GM20431 (cell line): Measurements from ENCODE around the gene GH1.

Source experiments
- in situ Hi-C: fragments of 300-500 bp; cut with MseI, MboI; formaldehyde crosslinking; loops from one replicate; pipeline ENCODE4 v1.15.0; 2020; ENCODE audit warnings: low sequenced_read_pairs; ENCODE audit not compliant: unreplicated experiment

GH1 gene

DNA sequence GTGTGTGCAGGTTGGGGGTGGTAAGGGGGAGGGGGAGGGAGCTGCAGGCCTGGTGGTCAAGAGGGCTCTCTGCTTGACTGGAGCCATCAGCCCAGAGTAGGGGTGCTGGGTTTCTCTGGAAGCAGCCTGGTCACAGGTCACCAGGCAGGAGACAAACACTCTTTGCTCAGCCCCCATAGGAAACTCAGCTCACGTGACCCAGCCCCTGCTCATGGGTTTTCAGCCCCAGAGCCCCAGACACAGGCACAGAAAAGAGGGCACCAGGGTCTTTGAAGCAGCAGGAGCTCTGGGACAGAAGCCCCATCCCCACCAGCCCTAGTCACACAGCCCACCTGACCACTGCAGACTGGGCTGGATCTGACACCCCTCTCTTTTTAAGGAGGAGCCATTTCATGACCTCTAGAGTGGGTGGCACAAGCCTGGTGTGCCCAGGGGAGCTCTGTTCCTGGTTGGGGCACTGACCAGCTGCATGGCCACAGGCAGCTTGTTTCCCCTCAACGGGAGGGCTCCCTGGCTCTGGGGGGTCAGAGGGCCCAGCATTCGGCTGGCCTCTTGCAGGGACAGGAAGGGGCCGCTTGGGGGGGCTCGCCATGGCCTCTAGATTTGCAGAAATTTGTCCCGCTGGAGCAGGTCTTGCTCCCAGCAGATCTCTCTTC lies 27.3 kb upstream of the GH1 start:
- in situ Hi-C loops = no loop called here

DNA sequence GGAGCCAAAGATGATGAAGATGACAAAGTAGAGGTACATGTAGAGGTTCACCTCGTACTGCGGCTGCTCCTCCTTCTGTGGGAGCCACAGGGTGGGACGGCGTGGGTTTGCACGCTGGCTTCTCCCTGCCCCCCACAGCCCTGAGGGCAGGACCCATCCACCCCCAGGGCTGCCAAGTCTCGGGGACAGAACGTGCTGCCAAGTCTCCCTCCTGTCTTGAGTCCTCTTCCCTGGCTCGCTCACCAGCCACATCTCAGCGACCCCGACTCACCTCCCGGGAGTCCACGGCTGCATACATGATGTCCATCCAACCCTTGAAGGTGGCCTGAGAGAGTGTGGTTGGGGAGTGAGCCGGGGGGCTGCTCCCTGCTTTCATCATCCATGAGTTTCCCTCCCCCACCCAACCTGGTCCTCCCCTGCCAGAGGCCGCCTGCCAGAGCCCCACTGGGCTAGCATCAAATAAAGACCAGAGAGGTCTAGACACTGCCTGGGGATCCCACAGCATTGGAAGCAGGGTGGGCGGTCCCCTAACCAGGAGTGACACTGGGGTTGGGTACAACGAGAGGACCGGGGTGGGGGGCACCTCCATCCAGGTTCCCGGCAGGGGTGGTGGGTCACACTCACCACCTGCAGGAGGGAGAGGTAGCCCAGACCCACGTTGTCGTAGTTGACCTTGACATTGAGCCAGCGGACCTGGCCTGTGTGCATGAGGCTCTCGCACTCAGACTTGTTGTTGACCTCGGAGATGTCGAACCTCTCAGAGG lies 26.3 kb upstream of the GH1 start:
- in situ Hi-C loops = no loop called here

DNA sequence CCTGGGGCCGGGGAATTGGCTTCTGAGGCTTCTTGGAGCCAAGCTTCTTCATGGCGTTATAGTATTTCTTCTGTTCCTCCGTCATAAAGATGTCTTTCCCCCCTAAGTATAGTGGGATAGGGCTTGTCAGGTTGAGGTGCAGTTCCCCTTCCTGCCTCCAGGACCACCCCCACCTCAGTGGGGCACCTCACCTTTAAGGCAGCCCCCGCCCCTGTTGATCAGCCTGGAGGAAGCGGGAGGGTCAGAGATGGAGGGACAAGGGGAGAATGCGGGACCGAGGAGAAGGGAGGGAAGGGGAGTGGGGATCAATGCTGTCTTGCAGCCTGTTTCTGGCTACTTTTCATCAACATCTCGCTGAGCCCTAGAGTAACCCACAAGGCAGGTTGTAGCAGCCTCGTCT lies 25.1 kb upstream of the GH1 start:
- in situ Hi-C loops = no loop called here

DNA sequence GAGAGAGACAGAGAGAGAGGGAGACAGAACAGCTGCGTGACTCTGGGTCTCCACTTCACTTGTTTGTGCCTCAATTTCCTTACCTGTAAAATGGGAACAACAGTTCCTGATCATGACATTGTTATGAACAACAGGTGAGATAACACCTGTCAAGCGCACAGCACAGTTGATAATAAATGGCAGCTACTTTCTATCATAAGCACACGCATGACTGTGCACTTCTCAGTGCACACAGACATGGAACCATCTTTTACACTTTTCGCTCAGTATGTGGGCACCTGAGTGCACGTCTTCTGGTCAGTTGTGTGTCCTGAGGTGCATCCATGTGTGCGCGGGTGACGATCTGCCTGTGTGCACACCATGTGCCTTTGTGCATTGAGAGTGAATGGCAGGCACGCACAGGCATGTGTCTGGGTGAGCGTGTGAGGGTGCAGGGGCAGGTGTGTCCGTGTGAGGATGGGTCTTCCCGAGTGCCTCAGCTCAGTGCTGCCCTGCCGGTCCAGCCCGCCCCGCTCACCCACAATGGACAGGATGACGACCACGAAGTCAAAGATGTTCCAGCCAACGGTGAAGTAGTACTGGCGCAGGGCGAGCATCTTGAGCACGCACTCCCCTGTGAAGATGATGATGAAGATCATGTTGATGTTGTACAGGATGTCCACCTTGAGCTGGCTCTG lies 23.8 kb upstream of the GH1 start:
- in situ Hi-C loops = no loop called here

DNA sequence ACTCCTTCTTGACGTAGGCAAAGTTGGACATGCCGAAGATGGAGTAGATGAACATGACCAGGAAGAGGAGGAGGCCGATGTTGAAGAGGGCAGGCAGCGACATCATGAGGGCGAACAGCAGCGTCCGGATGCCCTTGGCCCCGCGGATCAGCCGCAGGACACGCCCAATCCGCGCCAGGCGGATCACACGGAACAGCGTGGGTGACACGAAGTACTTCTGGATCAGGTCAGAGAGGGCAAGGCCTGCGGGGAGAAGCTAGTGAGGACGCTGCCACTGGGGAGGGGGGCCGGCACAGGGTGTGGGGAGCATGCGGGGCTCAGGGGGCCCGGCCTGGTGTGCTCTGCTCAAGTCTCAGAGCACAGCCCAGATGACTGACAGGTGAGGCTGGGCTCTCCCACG lies 23.1 kb upstream of the GH1 start:
- in situ Hi-C loops = no loop called here

- in situ Hi-C loops = no loop called here
These were observed 22.5 kb upstream of the GH1 start for GRCh38 chr17:63941162-63941561.

DNA sequence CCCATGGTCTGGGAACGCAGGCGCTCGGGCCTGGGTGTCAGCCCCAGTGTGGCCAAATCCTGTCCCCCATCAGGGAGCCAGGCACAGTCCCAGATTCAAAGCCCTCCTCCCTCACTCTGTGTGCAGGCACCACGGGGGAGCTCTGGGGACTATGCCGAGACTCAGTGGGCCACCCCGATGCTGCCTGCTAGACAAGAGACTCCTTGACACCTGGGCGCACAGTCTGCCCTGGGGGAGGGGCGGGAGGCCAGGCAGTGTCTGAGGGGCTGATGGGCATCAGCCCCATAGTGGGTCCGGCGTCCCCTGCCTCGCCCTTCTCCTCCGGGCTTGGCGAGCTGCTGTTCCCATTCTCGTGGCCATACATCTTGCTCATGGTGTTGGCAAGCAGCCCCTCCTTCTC lies 21.9 kb upstream of the GH1 start:
- in situ Hi-C loops = no loop called here

DNA sequence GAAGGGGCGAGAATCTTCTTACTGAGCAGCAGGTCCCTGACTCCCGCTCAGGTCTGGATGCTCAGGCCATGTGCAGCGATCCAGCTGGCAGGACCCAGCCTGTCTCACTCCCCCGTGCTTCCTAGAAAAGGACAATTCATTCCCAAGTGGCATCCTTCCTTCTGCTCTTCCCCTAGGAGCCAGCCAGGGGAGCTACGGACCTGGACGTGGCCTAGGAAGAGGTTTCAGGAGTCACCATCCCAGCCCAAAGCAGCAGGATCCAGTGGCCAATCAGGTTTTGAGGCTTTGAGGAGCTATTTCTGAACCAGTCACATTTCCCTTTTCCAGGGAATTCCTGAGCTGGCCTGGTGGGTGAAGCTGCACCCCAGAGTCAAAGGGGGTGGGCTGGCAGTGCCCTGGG lies 21.2 kb upstream of the GH1 start:
- in situ Hi-C loops = no loop called here

DNA sequence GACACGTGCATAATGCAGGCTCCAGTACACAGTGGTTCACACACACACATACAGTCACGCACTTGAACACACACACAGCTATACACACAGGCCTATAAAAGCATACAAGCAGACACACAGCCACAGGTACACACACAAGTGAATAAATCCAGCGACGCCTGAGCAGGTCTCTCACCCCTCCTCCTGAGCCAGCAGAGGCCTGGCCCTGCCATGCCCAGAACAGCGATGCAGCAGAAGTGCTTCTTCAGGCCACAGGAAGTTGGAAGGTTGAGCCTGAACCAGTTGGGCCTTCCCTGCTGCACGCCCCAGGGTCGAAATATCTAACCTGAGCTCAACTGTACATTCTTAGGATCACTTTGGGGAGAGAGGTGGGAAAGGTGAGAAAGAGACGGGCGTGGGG lies 20.8 kb upstream of the GH1 start:
- in situ Hi-C loops = no loop called here

GRCh38 chr17:63937920-63938319 lies 19.3 kb upstream of the GH1 start:
- in situ Hi-C loops = no loop called here

- in situ Hi-C loops = no loop called here
These were observed 18.7 kb upstream of the GH1 start for GRCh38 chr17:63937319-63937718.

GRCh38 chr17:63934183-63935112 lies 15.8 kb upstream of the GH1 start:
- in situ Hi-C loops = no loop called here

- in situ Hi-C loops = no loop called here
These were observed 15.0 kb upstream of the GH1 start for GRCh38 chr17:63933598-63933997.

- in situ Hi-C loops = no loop called here
These were observed 14.1 kb upstream of the GH1 start for GRCh38 chr17:63932721-63933120.

GRCh38 chr17:63931981-63932561 lies 13.4 kb upstream of the GH1 start, which contains the start of gene CD79B:
Gene CD79B, minus strand, starts transcription at chr17:63932331. Its CDS starts 70 bp downstream, at chr17:63932261.
- in situ Hi-C loops = no loop called here

GRCh38 chr17:63930951-63931575 lies 12.4 kb upstream of the GH1 start:
- in situ Hi-C loops = no loop called here

- in situ Hi-C loops = no loop called here
These were observed 11.5 kb upstream of the GH1 start for GRCh38 chr17:63929860-63930766.

DNA sequence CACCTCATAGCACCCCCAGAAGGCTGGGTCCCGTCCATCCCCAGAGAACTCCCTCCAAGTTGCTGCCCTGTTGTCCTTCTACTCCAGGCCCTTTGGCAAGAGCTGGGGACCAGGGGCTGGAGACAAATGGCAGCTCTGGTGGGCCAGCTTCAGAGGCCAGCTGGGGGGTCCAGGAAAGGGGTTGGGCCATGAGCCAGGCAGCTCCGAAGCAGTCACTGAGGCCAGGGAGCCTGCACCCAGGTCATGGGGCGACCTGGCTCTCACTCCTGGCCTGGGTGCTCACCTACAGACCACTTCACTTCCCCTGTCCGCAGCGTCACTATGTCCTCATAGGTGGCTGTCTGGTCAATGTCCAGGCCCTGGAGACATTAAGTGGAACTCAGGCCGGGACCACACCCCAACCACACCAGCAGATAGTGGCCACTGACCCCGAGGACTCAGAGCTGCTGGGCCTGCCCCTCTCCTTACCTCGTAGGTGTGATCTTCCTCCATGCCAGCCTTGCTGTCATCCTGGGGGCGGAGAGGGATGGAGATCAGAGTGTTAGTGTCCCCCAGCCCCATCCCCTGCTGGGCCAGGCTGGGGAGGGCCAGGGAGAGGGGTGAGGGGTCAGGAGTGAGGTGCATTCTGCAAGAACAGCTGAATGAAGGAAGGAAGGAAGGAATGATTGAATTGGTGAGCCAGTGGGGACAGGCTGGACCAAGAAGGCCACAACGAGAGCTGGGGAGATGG lies 10.5 kb upstream of the GH1 start:
- in situ Hi-C loops = no loop called here
